Rectal smooth muscle tissue (tissue), 1 donor: ENCODE results near the gene SAC3D1.
"Not testable (repeated sequence)": the region's sequence is repeated elsewhere in the genome, so short reads cannot be mapped to it uniquely, and the experiment has no call there.

Experiments
- H3K27ac ChIP-seq: one replicate; pipeline ENCODE4 v1.7.0; 2013; ENCODE audit warnings: low read depth, low read length, inconsistent platforms
- H3K27me3 ChIP-seq: one replicate; pipeline ENCODE4 v1.7.0; 2013; ENCODE audit warnings: low read length; ENCODE audit not compliant: control insufficient read depth, insufficient read depth
- H3K36me3 ChIP-seq: one replicate; pipeline ENCODE4 v1.7.0; 2013; ENCODE audit warnings: low read length; ENCODE audit not compliant: control insufficient read depth, insufficient read depth
- H3K4me1 ChIP-seq: one replicate; pipeline ENCODE4 v1.7.0; 2013; ENCODE audit warnings: low read length; ENCODE audit not compliant: control insufficient read depth, insufficient read depth
- H3K4me3 ChIP-seq: one replicate; pipeline ENCODE4 v1.7.0; 2013; ENCODE audit warnings: low read length
- H3K9ac ChIP-seq: one replicate; pipeline ENCODE4 v1.7.0; 2013; ENCODE audit warnings: low read length

SAC3D1 gene

GRCh38 chr11:65040847-65041622, at the start of gene SAC3D1:
TSS of gene SAC3D1 (plus strand) at chr11:65041210. CDS start at chr11:65041293, 83 bp downstream.
- Histone ChIP-seq H3K36me3 (peaks cover 20% of the 10 kb centered on the region), H3K27me3 (no peaks in the 10 kb centered on the region), H3K27ac (peak within 1 kb of the TSS; percentile 95), H3K9ac (peak within 1 kb of the TSS; percentile 60), H3K4me1 (no peaks in the 10 kb centered on the region), H3K4me3 (peak within 1 kb of the TSS; percentile 79)

GRCh38 chr11:64994318-64994717, 46.7 kb upstream of the SAC3D1 start:
- H3K27me3 ChIP-seq: no peaks in the 10 kb centered on the region
- peaks cover 9% of the 10 kb centered on the region for H3K4me1 ChIP-seq
- H3K27ac ChIP-seq: no peak overlapping the region
- no peak overlapping the region for H3K4me3 ChIP-seq
- no peak overlapping the region for H3K9ac ChIP-seq
- no peaks in the 10 kb centered on the region for H3K36me3 ChIP-seq

- Histone ChIP-seq H3K4me1 (peaks cover 9% of the 10 kb centered on the region), H3K36me3 (no peaks in the 10 kb centered on the region), H3K27ac (peak overlapping the region; percentile 67), H3K27me3 (no peaks in the 10 kb centered on the region), H3K9ac (peak overlapping the region; percentile 82), H3K4me3 (peak overlapping the region; percentile 87)
Observed at GRCh38 chr11:64996327-64996709, 44.7 kb upstream of the SAC3D1 start.

GRCh38 chr11:64996710-64997380, 44.2 kb upstream of the SAC3D1 start, which contains the start of gene BATF2:
TSS of gene BATF2 (minus strand) at chr11:64996971. CDS start at chr11:64996914, 57 bp downstream.
- peak within 1 kb of the TSS; percentile 67 for H3K27ac ChIP-seq

GRCh38 chr11:64998141-64998540, 42.9 kb upstream of the SAC3D1 start:
- Histone ChIP-seq H3K9ac (peak overlapping the region; percentile 10), H3K36me3 (no peaks in the 10 kb centered on the region), H3K27ac (no peak overlapping the region), H3K4me1 (peaks cover 9% of the 10 kb centered on the region), H3K4me3 (peak overlapping the region; percentile 15), H3K27me3 (no peaks in the 10 kb centered on the region)

More at GRCh38 chr11:64996710-64997380, 44.2 kb upstream of the SAC3D1 start, which contains the start of gene BATF2:
- peak within 1 kb of the TSS; percentile 82 for H3K9ac ChIP-seq
- peaks cover 9% of the 10 kb centered on the region for H3K4me1 ChIP-seq
- H3K36me3 ChIP-seq: no peaks in the 10 kb centered on the region
- peak within 1 kb of the TSS; percentile 87 for H3K4me3 ChIP-seq
- no peaks in the 10 kb centered on the region for H3K27me3 ChIP-seq

GRCh38 chr11:64998690-64999431, 42.1 kb upstream of the SAC3D1 start:
- no peaks in the 10 kb centered on the region for H3K27me3 ChIP-seq
- no peak overlapping the region for H3K27ac ChIP-seq
- no peaks in the 10 kb centered on the region for H3K36me3 ChIP-seq
- H3K4me3 ChIP-seq: peak overlapping the region; percentile 18
- H3K4me1 ChIP-seq: peaks cover 9% of the 10 kb centered on the region
- H3K9ac ChIP-seq: no peak overlapping the region

GRCh38 chr11:64999478-64999877, 41.5 kb upstream of the SAC3D1 start:
- Histone ChIP-seq H3K4me3 (no peak overlapping the region), H3K4me1 (peaks cover 9% of the 10 kb centered on the region), H3K27ac (no peak overlapping the region), H3K9ac (no peak overlapping the region), H3K36me3 (no peaks in the 10 kb centered on the region), H3K27me3 (no peaks in the 10 kb centered on the region)

- Histone ChIP-seq H3K9ac (no peak overlapping the region), H3K4me1 (no peaks in the 10 kb centered on the region), H3K27ac (no peak overlapping the region), H3K4me3 (no peak overlapping the region), H3K27me3 (no peaks in the 10 kb centered on the region), H3K36me3 (no peaks in the 10 kb centered on the region)
Observed at GRCh38 chr11:65002706-65003105, 38.3 kb upstream of the SAC3D1 start.

- H3K36me3 ChIP-seq: no peaks in the 10 kb centered on the region
- no peak overlapping the region for H3K4me3 ChIP-seq
- H3K9ac ChIP-seq: no peak overlapping the region
- H3K4me1 ChIP-seq: no peaks in the 10 kb centered on the region
- no peaks in the 10 kb centered on the region for H3K27me3 ChIP-seq
- H3K27ac ChIP-seq: no peak overlapping the region
Observed at GRCh38 chr11:65003282-65003681, 37.7 kb upstream of the SAC3D1 start.

GRCh38 chr11:65003968-65004367, 37.0 kb upstream of the SAC3D1 start:
- not testable (repeated sequence) for H3K4me3 ChIP-seq, H3K9ac ChIP-seq, H3K27ac ChIP-seq, H3K36me3 ChIP-seq, H3K4me1 ChIP-seq, H3K27me3 ChIP-seq

- Histone ChIP-seq H3K36me3 (no peaks in the 10 kb centered on the region), H3K4me1 (peaks cover 1% of the 10 kb centered on the region), H3K4me3 (no peak overlapping the region), H3K9ac (no peak overlapping the region), H3K27ac (no peak overlapping the region), H3K27me3 (no peaks in the 10 kb centered on the region)
Observed at GRCh38 chr11:65008016-65008415, 33.0 kb upstream of the SAC3D1 start.

GRCh38 chr11:65008873-65009272, 32.1 kb upstream of the SAC3D1 start:
- Histone ChIP-seq H3K4me1 (peaks cover 5% of the 10 kb centered on the region), H3K36me3 (no peaks in the 10 kb centered on the region), H3K27ac (no peak overlapping the region), H3K9ac (no peak overlapping the region), H3K4me3 (no peak overlapping the region), H3K27me3 (no peaks in the 10 kb centered on the region)
